ENCODE measurements around the gene CENPS. TPM values are rescaled to one million over a fixed set of nuclear protein-coding genes. Genes with fewer than 3 reads are reported as not detected.

Gene CENPS
- total RNA-seq, 1 experiment from 2014 or later: 19.0 TPM

DNA sequence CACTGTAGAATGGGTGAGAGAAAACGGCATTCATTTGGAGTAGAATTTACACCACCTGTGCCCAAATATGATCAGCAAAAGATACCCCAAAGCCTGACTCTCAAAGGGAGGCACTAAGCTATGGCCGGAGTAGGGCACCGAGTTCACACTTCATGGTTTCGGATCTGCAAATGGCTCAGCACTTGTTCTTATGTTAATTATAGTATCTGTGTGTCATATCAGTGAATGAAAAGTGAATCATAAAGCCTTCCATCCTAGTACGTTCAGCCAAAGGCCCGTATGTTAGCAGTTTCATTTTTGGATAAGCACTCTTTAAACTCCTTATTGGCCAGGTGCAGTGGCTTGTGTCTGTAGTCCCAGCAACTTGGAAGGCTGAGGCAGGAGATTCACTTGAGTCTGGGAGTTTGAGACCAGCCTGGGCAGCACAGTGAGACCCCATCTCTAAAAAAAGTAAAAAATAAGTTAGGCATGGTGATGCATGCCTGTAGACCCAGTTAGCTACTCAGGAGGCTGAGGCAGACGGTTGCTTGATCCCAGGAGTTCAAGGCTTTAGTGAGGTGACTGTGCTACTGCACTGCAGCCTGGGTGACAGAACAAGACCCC, 14.7 kb downstream of the CENPS start:
- H3K4me3 Mint-ChIP-seq (ENCODE audit: unreplicated experiment): no peak overlapping the region
- H3K9me3 Mint-ChIP-seq (ENCODE audit: unreplicated experiment): no peaks in the 10 kb centered on the region
- no peaks in the 10 kb centered on the region for H3K4me1 Mint-ChIP-seq (ENCODE audit: insufficient read depth, unreplicated experiment)
- no TSS peak for BruUV-seq (replicated peaks)
- H3K36me3 Mint-ChIP-seq (ENCODE audit: insufficient read depth, unreplicated experiment): peaks cover 28% of the 10 kb centered on the region
- H3K27me3 Mint-ChIP-seq (ENCODE audit: insufficient read depth, unreplicated experiment): no peaks in the 10 kb centered on the region
- H3K27ac Mint-ChIP-seq (ENCODE audit: low read depth, unreplicated experiment): no peak overlapping the region
- CTCF ChIA-PET: no interaction called here
- POLR2A ChIA-PET: interaction anchor here (0.7 kb wide), 1 partner anchor 44 kb away, joined by 3 read pairs; no protein-coding TSS in a partner anchor
- intact Hi-C loops (cut with micrococcal nuclease): no loop called here
- DNase-seq (ENCODE audit: unreplicated experiment): no peak
- TF ChIP-seq, protein P1, sequence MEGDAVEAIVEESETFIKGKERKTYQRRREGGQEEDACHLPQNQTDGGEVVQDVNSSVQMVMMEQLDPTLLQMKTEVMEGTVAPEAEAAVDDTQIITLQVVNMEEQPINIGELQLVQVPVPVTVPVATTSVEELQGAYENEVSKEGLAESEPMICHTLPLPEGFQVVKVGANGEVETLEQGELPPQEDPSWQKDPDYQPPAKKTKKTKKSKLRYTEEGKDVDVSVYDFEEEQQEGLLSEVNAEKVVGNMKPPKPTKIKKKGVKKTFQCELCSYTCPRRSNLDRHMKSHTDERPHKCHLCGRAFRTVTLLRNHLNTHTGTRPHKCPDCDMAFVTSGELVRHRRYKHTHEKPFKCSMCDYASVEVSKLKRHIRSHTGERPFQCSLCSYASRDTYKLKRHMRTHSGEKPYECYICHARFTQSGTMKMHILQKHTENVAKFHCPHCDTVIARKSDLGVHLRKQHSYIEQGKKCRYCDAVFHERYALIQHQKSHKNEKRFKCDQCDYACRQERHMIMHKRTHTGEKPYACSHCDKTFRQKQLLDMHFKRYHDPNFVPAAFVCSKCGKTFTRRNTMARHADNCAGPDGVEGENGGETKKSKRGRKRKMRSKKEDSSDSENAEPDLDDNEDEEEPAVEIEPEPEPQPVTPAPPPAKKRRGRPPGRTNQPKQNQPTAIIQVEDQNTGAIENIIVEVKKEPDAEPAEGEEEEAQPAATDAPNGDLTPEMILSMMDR (IDR thresholded peaks at IDR 0.05; ENCODE audit: unreplicated experiment): no peak

DNA sequence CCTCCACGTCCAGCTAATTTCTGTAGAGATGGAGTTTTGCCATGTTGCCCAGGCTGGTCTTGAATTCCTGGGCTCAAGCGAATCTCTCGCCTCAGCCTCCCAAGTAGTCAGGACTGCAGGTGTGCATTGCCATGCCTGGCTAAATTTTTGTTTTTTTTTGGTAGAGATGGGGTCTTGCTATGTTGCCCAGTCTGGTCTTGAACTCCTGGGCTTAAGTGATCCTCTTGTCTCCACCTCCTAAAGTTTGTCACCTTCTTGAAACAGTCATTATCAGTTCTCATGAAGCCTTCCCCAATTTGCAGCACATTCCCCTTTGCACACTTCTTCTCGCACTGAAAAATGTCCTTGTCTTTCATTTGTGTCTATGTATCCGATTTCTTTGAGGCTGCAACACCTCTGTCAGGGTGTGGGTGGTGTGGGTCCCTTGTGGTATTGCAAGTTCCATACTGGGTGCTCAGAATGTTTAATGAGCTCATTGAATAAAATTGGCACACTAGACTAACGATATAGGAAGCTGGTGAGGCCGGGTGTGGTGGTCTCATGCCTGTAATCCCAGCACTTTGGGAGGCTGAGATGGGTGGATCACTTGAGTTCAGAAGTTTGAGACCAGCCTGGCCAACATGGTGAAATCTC, 16.7 kb downstream of the CENPS start:
- no peak for DNase-seq (ENCODE audit: unreplicated experiment)
- no TSS peak for BruUV-seq (replicated peaks)

DNA sequence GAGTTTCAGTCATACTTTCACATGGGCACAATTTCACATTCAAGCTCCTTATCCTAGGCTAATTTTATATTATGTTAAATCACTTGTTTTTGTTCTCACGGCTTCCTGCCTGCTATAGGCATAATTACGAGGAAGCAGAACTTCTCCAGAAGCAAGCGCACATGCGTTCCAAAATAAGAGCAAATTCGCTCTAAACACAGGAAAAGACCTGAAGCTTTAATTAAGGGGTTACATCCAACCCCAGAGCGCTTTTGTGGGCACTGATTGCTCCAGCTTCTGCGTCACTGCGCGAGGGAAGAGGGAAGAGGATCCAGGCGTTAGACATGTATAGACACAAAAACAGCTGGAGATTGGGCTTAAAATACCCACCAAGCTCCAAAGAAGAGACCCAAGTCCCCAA, 19.5 kb downstream of the CENPS start, which contains the start of gene CORT:
TSS of gene CORT (plus strand) at position 281 of the 400 bp plus-strand sequence. CDS start 193 bp downstream, outside the sequence.
- ChIA-PET POLR2A (interaction anchor here (1.9 kb wide), 1 partner anchor 19 kb away, joined by 5 read pairs; the partner anchor contains the start of gene CENPS), CTCF (interaction anchor here (1.1 kb wide), 1 partner anchor 21 kb away, joined by 6 read pairs; no protein-coding TSS in a partner anchor)
- no peak for DNase-seq (ENCODE audit: unreplicated experiment)
- intact Hi-C loops (cut with micrococcal nuclease): no loop called here
- no peaks in the 10 kb centered on the region for H3K27me3 Mint-ChIP-seq (ENCODE audit: insufficient read depth, unreplicated experiment)
- H3K4me1 Mint-ChIP-seq (ENCODE audit: insufficient read depth, unreplicated experiment): no peaks in the 10 kb centered on the region
- TF ChIP-seq, protein P1 (IDR thresholded peaks at IDR 0.05; ENCODE audit: unreplicated experiment): no peak
- H3K27ac Mint-ChIP-seq (ENCODE audit: low read depth, unreplicated experiment): no peak within 1 kb of the TSS
- no TSS peak for BruUV-seq (replicated peaks)
- peaks cover 8% of the 10 kb centered on the region for H3K36me3 Mint-ChIP-seq (ENCODE audit: insufficient read depth, unreplicated experiment)
- no peaks in the 10 kb centered on the region for H3K9me3 Mint-ChIP-seq (ENCODE audit: unreplicated experiment)
- H3K4me3 Mint-ChIP-seq (ENCODE audit: unreplicated experiment): no peak within 1 kb of the TSS

More for the DNA sequence above, 16.7 kb downstream of the CENPS start:
- peaks cover 20% of the 10 kb centered on the region for H3K36me3 Mint-ChIP-seq (ENCODE audit: insufficient read depth, unreplicated experiment)
- no peak overlapping the region for H3K4me3 Mint-ChIP-seq (ENCODE audit: unreplicated experiment)
- intact Hi-C loops (cut with micrococcal nuclease): no loop called here
- H3K4me1 Mint-ChIP-seq (ENCODE audit: insufficient read depth, unreplicated experiment): no peaks in the 10 kb centered on the region
- H3K27ac Mint-ChIP-seq (ENCODE audit: low read depth, unreplicated experiment): no peak overlapping the region
- TF ChIP-seq, protein P1 (IDR thresholded peaks at IDR 0.05; ENCODE audit: unreplicated experiment): no peak
- ChIA-PET CTCF (interaction anchor here (0.6 to 1.0 kb wide), 3 partner anchors 17 to 39 kb away, joined by 3 to 4 read pairs (median 3); no protein-coding TSS in a partner anchor), POLR2A (interaction anchor here (1.0 kb wide), 2 partner anchors 8 to 9 kb away, joined by 3 to 8 read pairs; no protein-coding TSS in a partner anchor)
- no peaks in the 10 kb centered on the region for H3K27me3 Mint-ChIP-seq (ENCODE audit: insufficient read depth, unreplicated experiment)
- no peaks in the 10 kb centered on the region for H3K9me3 Mint-ChIP-seq (ENCODE audit: unreplicated experiment)

DNA sequence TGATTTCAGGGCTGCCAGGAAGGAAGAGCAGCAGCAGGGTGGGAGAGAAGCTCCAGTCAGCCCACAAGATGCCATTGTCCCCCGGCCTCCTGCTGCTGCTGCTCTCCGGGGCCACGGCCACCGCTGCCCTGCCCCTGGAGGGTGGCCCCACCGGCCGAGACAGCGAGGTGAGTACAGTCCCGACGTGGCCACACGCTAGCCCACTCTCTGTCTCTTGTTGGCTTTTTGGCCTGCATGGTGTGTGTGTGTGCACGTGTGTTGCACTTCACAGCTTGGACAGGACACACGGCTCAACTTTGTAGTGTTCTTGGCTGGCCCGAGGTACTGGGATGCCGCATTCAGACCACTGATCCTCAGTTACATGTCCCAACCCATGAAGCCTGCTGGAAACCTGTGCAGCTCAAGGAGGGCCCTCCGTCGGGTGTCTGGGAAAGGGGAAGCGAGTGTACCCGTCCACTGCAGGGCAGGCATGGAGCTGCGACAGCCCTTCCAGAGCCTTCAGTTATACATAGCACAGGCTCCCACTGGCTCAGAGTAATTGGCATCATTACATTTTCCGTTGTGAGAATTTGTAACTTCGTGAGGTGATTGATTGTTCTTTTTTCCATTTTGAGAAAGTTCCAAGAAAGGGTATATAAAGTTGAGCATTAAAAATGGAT, 20.1 kb downstream of the CENPS start:
- peaks cover 8% of the 10 kb centered on the region for H3K36me3 Mint-ChIP-seq (ENCODE audit: insufficient read depth, unreplicated experiment)
- intact Hi-C loops (cut with micrococcal nuclease): no loop called here
- H3K27ac Mint-ChIP-seq (ENCODE audit: low read depth, unreplicated experiment): no peak overlapping the region
- no peaks in the 10 kb centered on the region for H3K9me3 Mint-ChIP-seq (ENCODE audit: unreplicated experiment)
- no TSS peak for BruUV-seq (replicated peaks)
- CTCF ChIA-PET: interaction anchor here (0.5 to 1.1 kb wide), 2 partner anchors 22 to 949 kb away, joined by 3 to 6 read pairs; no protein-coding TSS in a partner anchor
- POLR2A ChIA-PET: interaction anchor here (0.6 to 2.7 kb wide), 3 partner anchors 20 to 1532 kb away, joined by 3 to 8 read pairs (median 5); partner anchors contain the start of gene CENPS
- no peaks in the 10 kb centered on the region for H3K4me1 Mint-ChIP-seq (ENCODE audit: insufficient read depth, unreplicated experiment)
- H3K27me3 Mint-ChIP-seq (ENCODE audit: insufficient read depth, unreplicated experiment): no peaks in the 10 kb centered on the region
- TF ChIP-seq, protein P1 (IDR thresholded peaks at IDR 0.05; ENCODE audit: unreplicated experiment): no peak
- no peak overlapping the region for H3K4me3 Mint-ChIP-seq (ENCODE audit: unreplicated experiment)
- no peak for DNase-seq (ENCODE audit: unreplicated experiment)
